Tibial artery (tissue), 4 donors: Measurements from ENCODE around the gene CELSR3.

Experiments
- DNase-seq, 2 donors: peaks; one replicate each; pipeline ENCODE4 v3.0.0-alpha.2; 2019
- H3K27ac ChIP-seq, 2 donors: fragments of 200-600 bp; sonication (generic) in 1 of 2; 1 replicate in 1 of 2; 2 replicates in 1 of 2; pipeline ENCODE4 v1.5.1; 2018 to 2019; ENCODE audit warnings: mild to moderate bottlenecking in 1 of 2
- H3K27me3 ChIP-seq, 2 donors: fragments of 200-600 bp; sonication (generic) in 1 of 2; one replicate each; pipeline versions ENCODE4 v1.5.1 to v1.6.0; 2016 to 2019
- H3K36me3 ChIP-seq, 3 donors: fragments of 200-600 bp; sonication (generic) in 2 of 3; one replicate each; pipeline ENCODE4 v1.5.1; 2016 to 2019; ENCODE audit warnings: mild to moderate bottlenecking in 2 of 3
- H3K4me1 ChIP-seq, 4 donors: fragments of 200-600 bp; sonication (generic) in 2 of 4; 1 replicate in 3 of 4; 2 replicates in 1 of 4; pipeline ENCODE4 v1.5.1; 2016 to 2019
- H3K4me3 ChIP-seq, 2 donors: fragments of 200-600 bp; sonication (generic) in 1 of 2; 1 replicate in 1 of 2; 2 replicates in 1 of 2; pipeline ENCODE4 v1.5.1; 2018 to 2019; ENCODE audit warnings: mild to moderate bottlenecking in 2 of 2
- H3K9me3 ChIP-seq, 3 donors: fragments of 200-600 bp; sonication (generic) in 1 of 3; one replicate each; pipeline ENCODE4 v1.5.1; 2016 to 2019
- CTCF ChIP-seq, 2 experiments: fragments of 200-600 bp in 1 of 2; fragments of 450-650 bp in 1 of 2; IDR thresholded peaks; one replicate each; pipeline ENCODE4 v1.5.1; 2017 to 2019; ENCODE audit warnings: antibody characterized with exemption in 2 of 2, mild to moderate bottlenecking in 1 of 2, moderate library complexity in 1 of 2
- intact Hi-C: fragments of 100-400 bp; cut with DNase I; formaldehyde crosslinking; loops from one replicate; pipeline ENCODE4 v1.15.0; 2023; ENCODE audit warnings: low total_unique reads

Gene CELSR3

DNA sequence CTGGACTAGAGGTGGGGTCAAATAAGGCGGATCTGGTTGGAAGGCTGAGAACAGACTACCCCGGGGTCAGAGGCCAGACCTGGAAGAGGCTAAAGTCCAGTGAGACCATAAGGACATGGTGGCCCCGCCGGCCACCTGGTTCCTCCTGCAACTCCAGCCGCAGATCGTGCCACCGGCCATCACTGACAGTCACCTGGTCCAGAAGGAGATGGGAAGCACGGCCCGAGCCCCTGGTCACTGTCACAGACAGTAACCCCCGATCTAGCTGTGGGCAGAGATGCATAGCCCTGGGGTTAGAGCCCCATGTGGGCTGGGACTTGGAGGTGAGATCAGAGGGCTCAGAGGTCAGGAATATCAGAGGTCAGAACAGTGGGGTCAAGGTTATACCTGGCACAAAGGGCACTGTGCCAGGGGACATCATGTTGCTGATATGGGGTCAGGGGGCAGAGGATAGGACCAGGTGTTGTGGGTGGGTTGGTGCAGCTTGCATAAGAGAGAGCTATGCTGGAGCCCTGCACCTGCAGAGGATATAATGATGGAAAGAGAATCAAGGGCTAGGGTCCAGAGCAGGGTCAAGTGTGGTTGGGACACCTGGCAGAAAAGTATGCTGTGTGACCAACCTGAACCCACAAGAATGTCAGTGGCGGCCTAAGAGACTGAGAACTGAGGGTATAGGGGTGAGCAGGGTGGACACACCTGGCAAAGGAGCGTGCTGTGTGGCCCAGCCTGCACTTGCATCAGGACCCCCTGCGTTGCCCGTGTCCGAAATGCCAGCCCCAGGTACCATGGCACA is 9.6 kb downstream of the CELSR3 start:
- intact Hi-C loops, result no loop called here

DNA sequence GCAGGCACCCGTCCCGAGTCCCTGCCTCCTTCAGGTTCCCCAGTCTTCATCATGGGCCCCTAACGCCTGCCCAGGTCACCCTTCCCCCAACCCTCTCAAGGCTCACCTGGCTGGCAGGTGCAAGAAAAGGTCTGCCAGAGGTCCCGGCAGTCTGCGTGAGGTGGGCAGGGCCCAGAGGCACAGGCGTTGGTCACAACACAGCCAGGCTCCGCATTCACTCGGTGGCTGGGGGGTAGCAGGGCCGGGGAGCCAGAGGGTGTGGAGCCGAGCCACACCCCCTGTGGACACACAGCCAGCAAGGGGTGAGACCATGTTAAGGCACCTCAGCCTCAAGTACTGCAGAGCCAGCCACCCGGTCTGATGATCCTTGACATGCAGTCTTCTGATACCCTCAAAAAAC is 10.9 kb downstream of the CELSR3 start:
- H3K27me3 ChIP-seq, result no peaks in the 10 kb centered on the region
- H3K4me1 ChIP-seq, result peaks cover 0 to 16% (median 12%) of the 10 kb centered on the region in 4 donors

More for the DNA sequence above, 9.6 kb downstream of the CELSR3 start:
- H3K4me1 ChIP-seq, result peaks cover 0 to 19% (median 14%) of the 10 kb centered on the region in 4 donors
- no peak for TF ChIP-seq CTCF (IDR thresholded peaks at IDR 0.05)
- no peaks in the 10 kb centered on the region for H3K36me3 ChIP-seq
- no peaks in the 10 kb centered on the region for H3K9me3 ChIP-seq
- no peaks in the 10 kb centered on the region for H3K27me3 ChIP-seq
- H3K4me3 ChIP-seq, result no peak overlapping the region
- H3K27ac ChIP-seq, result no peak overlapping the region
- DNase-seq, result no peak

GRCh38 chr3:48650723-48651122 is 12.0 kb downstream of the CELSR3 start:
- H3K27ac ChIP-seq, result no peak overlapping the region
- intact Hi-C loops, result no loop called here
- no peaks in the 10 kb centered on the region for H3K27me3 ChIP-seq
- no peak for TF ChIP-seq CTCF (IDR thresholded peaks at IDR 0.05)
- no peak for DNase-seq
- no peak overlapping the region for H3K4me3 ChIP-seq
- H3K4me1 ChIP-seq, result peaks cover 0 to 5% (median 4%) of the 10 kb centered on the region in 4 donors
- H3K36me3 ChIP-seq, result no peaks in the 10 kb centered on the region
- no peaks in the 10 kb centered on the region for H3K9me3 ChIP-seq

More for the DNA sequence above, 10.9 kb downstream of the CELSR3 start:
- H3K9me3 ChIP-seq, result no peaks in the 10 kb centered on the region
- no peak overlapping the region for H3K4me3 ChIP-seq
- intact Hi-C loops, result no loop called here
- no peak for TF ChIP-seq CTCF (IDR thresholded peaks at IDR 0.05)
- no peak overlapping the region for H3K27ac ChIP-seq
- no peak for DNase-seq
- no peaks in the 10 kb centered on the region for H3K36me3 ChIP-seq

GRCh38 chr3:48648188-48648850 is 14.4 kb downstream of the CELSR3 start:
- TF ChIP-seq CTCF (IDR thresholded peaks at IDR 0.05), result no peak
- no peak for DNase-seq
- intact Hi-C loops, result no loop called here
- Histone ChIP-seq H3K4me1 (no peaks in the 10 kb centered on the region), H3K9me3 (no peaks in the 10 kb centered on the region), H3K4me3 (no peak overlapping the region), H3K27ac (no peak overlapping the region), H3K27me3 (no peaks in the 10 kb centered on the region), H3K36me3 (no peaks in the 10 kb centered on the region)

GRCh38 chr3:48647714-48648113 is 15.0 kb downstream of the CELSR3 start:
- no peaks in the 10 kb centered on the region for H3K9me3 ChIP-seq
- no peak overlapping the region for H3K27ac ChIP-seq
- H3K27me3 ChIP-seq, result no peaks in the 10 kb centered on the region
- intact Hi-C loops, result no loop called here
- no peak for TF ChIP-seq CTCF (IDR thresholded peaks at IDR 0.05)
- no peak for DNase-seq
- no peak overlapping the region for H3K4me3 ChIP-seq
- no peaks in the 10 kb centered on the region for H3K4me1 ChIP-seq
- H3K36me3 ChIP-seq, result peaks cover 0 to 3% (median 0%) of the 10 kb centered on the region in 3 donors
